GM12872 (cell line): ENCODE results near the gene GRB14.

Source experiments
- CTCF ChIP-seq: IDR thresholded peaks from 3 replicates; pipeline ENCODE4 v1.5.1; 2011; ENCODE audit warnings: low read depth, mild to moderate bottlenecking, low read length, moderate library complexity; ENCODE audit not compliant: insufficient read depth

GRB14 gene

GRCh38 chr2:164510895-164511294, 110.4 kb downstream of the GRB14 start:
- no peak for TF ChIP-seq CTCF

- TF ChIP-seq CTCF = no peak
Measured at GRCh38 chr2:164509137-164509877, 112.0 kb downstream of the GRB14 start.

- TF ChIP-seq CTCF = peak; percentile 35; the same call in 1 of the 3 replicates
Measured at GRCh38 chr2:164504253-164504652, 117.0 kb downstream of the GRB14 start.

- no peak for TF ChIP-seq CTCF
Measured at GRCh38 chr2:164498836-164499235, 122.4 kb downstream of the GRB14 start.

GRCh38 chr2:164496881-164497280, 124.4 kb downstream of the GRB14 start:
- TF ChIP-seq CTCF = no peak

GRCh38 chr2:164496421-164496820, 124.9 kb downstream of the GRB14 start:
- TF ChIP-seq CTCF = no peak

- peak; percentile 25; the same call in 1 of the 3 replicates for TF ChIP-seq CTCF
Measured at GRCh38 chr2:164495491-164496223, 125.6 kb downstream of the GRB14 start.
